NCI-H748 treated with DMSO at 0.1 percent for 48 hours (cell line): ENCODE results near the gene TMEM8B.

Experiments
- DNase-seq: peaks from one replicate; lab custom pipeline; 2025; lab: John Stamatoyannopoulos, UW

Gene TMEM8B

DNA sequence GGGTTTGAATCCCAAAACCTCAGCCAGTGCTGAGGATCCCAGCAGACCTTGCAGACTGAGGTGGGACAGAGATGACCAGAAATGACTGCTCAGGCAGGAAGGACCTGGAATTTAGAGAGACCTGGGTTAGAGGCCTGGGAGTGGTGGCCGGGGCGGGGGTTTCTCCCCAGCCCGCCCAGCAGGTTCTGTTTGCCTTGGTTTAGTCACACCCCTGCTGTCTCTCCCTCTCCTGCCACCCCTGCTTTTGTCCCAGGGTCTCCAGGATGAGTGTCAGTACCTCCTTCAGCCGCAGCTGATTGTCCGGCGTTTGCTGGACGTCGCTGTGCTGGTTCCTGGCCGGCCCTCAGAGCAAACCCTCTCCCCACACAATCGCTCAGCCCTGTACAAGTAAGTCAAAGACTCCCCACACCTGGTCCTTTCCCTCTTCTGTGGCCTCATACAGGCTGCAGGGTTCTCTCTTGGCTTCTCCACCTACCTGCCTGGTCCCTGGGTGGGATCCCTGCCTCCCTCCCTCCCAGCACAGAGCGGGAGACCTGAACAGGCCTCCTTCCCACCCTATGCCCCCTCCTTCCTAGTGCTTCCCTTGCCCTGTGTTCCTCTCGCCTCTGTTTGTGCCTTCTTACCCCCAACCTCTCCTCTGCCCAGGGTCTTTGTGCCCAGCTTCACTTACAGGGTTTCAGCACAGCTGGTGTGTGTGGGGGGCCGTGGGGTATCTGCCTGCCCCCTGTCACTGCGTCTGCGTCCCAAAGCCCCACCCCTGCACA is 12.0 kb downstream of the TMEM8B start:
- DNase-seq, result no peak

DNA sequence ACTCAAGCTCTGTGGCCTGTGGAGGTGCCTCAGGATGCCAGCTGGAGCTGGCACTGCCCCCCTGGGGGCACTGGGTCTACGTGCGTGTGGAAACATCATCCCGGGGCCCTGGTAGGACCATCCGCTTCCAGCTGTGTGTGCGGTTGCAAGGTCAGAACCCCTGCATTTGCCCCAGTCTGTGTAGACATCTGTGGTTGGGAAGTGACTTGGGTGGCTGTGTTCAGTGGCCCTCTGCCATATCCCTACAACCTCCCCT is 12.5 kb downstream of the TMEM8B start:
- no peak for DNase-seq

DNA sequence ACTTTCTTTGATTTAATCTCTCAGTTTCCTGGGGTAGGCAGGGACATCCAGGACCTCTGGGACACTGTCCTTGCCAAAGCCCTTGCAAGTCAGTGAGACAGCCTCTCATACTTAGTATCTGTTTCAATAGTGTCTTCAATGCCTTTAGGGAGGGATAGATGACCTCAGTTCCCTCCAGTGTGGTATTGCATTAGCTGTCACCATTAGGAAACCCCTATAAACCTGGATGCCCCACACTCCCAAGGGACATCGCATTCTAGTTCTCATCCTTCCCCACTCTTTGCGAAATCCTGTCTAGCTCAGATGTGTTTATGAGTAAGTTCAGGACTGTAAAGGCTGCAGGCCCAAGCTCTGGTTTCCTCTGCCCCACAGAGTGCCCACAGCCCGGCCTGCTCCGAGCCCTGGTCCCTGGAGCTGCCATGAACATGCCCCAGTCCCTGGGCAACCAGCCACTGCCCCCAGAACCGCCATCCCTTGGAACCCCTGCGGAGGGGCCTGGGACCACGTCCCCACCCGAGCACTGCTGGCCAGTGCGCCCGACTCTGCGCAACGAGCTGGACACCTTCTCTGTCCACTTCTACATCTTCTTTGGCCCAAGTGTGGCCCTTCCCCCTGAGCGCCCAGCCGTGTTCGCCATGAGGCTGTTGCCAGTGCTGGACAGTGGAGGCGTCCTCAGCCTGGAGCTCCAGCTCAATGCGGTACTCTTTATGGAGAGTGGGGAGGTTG is 13.2 kb downstream of the TMEM8B start:
- no peak for DNase-seq

DNA sequence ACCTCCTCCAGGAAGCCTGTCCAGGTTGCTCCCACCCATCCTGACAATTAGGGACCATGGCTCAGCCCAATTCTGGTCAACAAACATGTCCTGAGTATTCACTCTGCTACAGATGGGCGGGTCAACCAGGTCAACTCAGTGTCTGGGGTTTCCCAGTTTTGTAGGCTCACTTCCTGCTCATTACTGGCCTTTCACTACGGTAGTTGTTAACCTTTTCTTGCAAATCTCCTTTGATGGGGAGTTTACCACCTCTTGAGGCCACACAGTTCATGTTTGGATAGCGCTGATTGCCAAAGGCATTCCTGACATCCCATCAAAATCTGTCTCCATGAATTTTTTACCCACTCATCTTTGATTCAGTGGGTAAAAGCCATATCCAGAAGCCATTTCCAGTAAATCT is 13.8 kb downstream of the TMEM8B start:
- DNase-seq, result no peak

DNA sequence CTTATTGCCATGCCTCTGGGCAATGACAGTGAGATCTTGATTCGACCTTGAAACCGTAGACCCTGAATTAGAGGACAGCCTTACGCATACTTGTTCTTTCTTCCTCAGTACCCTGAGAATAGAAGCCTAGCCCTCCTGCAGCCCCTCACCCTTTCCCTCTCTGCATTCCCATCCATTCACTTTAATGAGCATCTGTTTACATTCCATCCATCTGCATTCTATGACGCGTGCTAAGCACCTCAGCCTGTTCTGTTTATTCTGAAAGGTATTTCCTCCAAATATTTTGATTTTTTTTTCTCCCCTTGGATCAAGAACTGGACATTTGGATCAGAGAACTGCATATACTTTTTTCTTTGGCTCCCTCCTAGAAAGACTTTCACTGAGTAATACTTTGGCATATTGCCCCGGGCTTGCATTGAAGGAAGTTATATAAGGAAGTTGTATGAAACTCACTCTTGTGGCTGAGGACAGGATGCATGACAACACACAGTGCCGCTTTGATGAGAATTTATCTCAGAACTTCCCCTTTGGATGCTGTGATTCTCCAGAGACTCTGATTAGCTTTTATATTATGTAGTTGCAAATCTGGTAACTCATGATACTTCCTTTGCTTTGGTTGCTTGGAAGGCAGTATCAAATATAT is 15.7 kb downstream of the TMEM8B start:
- DNase-seq, result no peak

DNA sequence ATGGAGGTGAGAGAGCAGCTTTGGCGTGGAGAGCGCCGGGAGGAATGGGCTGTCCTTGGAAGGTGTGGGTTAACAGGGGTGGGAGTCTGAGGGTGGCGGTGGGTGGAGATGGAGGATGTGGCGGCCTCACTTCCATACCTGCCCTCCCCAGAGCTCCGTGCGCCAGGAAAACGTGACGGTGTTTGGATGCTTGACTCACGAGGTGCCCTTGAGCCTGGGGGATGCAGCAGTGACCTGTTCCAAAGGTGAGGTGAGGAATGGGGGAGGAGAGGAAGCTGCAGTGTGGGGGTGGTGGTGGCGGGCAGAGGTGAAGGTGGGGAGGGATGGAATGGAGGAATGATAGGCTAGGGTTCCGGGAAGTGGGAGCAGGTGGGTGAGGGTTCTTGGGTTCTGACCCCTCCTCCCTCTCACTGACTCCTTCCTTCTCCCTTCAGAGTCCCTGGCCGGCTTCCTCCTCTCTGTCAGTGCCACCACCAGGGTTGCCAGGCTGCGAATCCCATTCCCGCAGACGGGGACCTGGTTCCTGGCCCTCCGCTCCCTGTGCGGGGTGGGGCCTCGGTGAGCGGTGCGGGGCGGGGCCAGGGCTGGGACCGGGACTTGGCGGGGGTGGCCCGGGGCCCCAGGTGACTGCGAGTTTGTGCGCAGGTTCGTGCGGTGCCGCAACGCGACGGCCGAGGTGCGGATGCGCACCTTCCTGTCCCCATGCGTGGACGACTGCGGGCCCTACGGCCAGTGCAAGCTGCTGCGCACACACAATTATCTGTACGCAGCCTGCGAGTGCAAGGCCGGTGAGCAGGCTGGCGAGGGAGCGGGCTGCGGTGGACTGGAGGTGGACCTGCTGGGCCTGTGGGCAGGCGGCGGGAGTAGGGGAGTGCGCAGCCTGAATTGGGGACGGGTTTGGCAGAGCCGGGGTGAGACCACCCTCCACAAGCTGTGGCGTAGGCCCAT is 17.1 kb downstream of the TMEM8B start:
- no peak for DNase-seq

DNA sequence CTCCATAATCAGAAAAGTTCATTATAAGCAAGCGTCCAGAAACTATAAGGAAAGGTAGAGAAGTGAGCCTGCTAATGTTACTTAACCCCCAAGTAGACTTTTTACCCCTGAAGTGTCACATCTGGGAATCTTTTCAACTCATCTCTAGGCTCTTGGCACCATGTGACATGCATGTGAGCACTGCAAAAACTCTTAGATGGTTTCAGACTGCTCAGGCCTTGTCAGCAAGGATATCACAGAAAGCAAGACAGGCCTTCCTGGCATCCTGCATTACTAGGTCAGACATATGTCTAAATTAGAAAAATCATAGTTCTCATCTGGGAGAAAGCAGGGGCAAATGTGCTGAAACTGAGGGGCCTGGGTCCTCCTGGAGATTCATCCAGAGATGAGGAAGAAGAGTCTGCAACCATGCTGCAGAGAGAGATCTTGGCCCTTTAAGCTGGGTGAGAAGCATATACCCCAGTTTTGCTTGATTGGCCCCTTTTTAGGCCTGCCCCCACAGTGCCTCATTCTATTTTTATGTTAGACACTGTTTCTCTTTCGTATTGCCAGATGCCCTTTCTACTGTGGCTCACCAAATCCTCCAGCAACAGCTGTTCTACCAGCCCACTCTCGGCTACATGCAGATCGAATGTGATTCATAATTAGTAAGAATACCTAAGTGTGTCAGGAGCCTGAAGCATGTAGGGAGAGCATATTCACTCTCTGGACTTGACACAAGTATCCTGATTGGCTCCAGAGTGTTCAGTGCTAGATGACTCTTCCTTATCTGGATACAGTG is 19.0 kb downstream of the TMEM8B start:
- no peak for DNase-seq

DNA sequence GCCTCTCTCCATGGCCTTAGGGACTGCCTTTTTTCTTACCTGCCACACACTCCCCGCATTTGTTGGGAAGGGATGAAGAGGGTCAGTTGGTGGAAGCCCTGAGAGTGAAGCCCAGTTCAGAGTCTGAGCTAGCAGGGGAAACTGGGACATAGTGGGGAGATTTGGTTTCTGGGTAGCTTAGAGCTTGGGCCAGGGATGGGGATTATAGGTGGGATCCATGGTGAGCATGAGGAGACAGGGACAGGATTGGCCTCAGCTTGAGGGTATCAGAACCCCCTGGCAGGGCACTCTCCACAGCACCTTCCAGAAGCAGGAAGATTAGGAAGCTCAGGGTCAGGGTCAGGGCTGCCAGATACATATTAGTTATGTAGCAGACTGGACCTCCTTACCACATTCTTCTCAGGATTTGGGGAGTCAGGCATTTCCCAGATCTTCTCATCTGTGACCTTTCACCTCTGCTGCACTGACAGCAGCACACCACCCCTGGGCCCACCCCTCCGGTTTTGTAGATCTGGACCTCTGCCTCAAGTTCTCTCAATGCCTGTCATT is 23.3 kb downstream of the TMEM8B start:
- no peak for DNase-seq

DNA sequence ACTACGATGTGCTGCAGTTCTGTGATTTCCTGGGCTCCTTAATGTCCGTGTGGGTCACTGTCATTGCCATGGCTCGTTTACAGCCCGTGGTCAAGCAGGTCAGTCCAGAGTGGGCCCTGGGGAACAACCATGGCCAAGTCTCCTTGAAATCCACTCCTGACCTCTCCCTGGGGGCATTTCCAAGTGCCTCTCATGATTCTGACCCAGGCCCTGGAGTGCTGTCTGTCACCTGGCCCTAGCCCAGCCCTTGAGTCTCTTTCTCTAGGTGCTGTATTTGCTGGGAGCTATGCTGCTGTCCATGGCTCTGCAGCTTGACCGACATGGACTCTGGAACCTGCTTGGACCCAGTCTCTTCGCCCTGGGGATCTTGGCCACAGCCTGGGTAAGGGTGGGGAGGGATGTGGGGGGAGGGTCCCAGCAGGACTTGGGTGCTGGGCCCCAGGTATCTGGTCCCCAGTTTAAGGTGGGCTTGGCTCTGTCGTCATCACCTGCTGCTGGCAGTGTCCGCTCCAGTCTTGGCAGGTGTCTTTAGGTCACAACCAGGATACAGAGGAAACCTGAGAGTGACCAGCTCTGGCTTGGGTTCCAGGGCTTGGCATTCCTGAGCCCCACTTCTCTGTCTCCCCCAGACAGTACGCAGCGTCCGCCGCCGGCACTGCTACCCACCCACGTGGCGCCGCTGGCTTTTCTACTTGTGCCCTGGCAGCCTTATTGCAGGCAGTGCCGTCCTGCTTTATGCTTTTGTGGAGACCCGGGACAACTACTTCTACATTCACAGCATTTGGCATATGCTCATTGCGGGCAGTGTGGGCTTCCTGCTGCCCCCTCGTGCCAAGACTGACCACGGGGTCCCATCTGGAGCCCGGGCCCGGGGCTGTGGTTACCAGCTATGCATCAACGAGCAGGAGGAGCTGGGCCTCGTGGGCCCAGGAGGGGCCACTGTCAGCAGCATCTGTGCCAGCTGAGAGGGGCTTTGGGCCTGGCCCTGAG is 24.1 kb downstream of the TMEM8B start:
- no peak for DNase-seq

DNA sequence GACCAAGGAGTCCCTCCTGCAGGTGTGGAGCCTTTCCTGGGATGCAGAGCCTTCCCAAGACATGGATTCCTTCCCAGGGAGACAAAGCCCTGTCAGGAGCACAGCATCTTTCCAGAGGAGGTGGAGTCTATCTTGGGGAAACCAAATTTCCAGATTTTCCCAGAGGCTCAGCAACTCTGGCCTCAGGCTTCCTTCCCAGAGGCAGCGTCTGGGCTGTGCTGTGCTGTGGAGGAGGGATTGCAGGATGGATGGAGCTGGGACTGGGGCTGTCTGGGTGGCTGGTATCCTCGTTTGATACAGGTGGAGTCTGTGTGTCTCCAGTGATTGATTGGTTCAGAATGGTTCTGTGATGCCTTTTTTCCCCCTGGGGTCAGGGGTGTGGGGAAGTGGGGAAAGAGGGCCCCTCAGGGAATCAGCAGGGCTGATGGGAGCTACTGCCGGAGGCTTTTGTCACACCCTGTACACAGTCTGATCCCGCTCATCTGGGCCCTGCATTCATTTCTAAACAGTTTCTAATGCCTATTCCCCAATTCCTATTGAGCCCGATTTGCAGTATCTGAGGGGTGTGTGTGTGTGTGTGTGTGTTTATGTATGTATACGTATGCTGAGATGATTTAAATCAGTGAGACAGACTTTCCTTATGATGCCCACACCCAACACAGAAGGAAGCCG is 25.2 kb downstream of the TMEM8B start:
- no peak for DNase-seq

DNA sequence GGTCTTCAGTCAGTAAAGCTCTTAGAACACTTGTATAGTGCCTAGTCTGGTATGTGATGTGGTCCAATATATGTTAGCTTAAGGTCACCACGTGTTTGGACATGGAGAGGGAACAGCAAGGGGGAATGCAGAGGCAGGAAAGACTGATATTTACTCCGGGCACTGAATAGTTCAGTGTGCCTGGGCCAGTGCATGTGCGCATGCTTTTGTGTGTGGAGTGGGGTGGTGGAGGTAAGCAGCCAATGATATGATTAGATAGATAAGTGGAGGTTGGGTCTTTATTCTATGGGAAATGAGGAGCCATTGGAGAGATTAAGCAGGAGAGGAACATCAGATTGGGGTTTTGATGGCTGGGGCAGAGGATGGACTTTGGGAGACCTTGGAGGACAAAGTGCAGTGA is 27.2 kb downstream of the TMEM8B start:
- no peak for DNase-seq

DNA sequence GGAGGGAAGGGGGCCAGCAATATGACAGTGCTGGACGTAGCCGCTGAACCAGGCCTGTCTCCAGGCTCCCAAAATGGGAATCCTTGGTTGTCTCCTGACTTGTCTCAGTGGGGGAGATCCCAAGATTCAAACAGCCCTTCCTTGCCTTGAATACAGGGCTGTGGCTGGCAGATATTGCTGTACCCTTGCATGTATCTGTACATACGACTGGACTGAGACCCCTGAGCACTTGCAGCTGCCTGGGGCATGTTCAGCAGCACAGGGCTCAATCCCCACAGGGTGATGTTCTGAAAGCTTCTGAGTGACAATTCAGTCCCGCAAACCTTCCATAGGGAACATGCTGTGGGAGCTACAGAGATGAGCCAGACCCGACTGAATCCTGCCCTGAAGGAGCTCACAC is 27.9 kb downstream of the TMEM8B start:
- DNase-seq, result no peak

DNA sequence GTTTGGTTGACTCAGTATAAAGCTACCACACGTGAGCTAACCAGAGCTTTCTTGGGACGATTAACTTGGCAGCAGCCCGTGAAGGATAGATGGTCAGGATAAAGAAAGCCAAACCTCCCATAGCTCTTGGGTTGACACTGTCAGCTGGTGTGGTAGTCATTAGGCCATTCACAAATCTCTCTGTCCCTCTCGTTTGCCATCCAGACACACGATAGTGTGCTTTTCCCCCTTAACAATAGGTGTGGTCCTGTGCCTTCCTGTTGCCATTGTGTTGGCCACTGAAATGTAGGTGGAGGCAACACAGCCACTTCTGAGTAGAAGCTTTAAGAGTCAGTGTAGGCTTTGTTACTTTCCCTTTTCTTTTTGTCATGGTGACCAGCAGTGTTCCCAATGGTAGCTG is 29.4 kb downstream of the TMEM8B start:
- DNase-seq, result no peak

DNA sequence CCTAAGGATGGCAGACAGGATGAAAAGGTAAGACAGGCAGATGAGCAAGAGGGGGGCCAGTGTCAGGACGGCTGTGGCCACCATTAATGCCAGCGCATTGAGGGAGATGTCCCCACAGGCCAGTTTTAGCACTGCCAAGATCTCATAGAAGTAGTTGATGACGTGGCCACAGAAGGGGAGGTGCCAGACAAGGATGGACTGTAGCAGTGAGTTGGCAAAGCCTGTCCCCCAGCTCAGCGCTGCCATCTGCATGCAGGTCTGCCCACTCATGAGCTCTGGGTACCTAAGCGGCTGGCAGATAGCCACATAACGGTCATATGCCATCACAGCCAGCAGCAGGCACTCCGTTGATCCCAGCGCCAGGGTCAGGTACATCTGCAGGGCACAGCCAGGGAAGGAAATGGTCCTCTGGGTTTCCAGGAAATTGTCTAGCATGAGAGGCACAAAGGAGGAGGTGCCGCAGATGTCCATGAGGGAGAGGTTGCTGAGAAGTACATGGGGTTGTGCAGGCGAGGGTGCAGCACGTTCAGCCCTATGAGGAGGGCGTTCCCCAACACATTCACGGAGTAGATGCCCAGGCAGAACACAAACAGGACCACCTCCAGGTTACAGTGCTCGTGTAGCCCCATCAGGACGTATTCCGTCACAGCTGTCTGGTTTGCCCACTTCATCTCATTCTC is 30.4 kb downstream of the TMEM8B start:
- DNase-seq, result no peak

DNA sequence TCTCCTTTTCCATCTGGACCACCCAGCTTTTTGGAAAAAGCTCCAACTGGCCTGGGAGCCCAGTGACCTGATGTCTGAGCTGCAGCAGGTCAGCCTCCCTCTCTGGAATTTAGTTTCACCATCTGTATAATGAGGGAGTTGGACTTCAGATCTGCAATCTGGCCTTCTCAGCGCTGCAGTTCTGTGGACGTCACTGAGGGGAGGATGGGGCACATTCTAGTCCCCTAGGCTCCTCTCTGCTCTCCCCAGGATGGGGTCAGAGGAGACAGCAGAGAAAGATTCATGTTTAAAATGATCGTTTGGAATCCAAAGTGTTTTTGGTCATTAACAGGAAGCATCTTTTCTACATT is 30.9 kb downstream of the TMEM8B start:
- DNase-seq, result no peak

DNA sequence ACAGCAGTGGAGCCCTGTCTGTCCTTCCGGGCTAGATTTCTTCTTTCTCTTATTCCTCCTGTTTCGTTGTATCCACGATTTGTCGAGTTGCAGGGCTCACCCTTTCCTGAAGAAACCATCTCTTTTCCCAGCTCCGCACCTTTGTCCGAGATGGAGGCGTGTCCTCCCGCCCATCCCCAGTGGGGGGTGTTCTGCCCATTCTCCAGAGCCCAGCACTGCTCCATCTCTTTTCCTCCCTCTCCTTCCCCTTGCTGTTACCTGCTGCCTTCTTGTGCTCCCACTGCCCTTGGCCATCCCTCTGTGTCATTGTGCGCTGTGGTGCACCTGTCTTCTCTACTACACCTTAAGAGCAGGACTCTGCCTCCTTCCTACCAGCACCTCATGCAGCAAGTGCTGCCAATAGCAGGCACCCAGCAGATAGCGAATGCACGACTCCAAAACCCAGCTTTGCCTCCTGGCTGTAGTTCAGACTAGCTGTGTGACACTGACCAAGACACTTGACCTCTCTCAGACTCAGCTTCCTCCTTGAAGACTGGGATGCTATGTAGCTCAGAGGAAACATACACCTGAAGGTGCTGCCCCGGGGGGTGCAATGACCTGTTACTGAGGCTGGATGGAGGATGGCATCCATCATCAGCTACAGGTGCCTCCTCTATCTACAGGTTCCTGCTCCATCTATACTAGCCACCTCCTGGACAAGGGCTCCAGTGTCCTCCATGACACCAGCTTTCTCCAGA is 32.3 kb downstream of the TMEM8B start:
- no peak for DNase-seq

DNA sequence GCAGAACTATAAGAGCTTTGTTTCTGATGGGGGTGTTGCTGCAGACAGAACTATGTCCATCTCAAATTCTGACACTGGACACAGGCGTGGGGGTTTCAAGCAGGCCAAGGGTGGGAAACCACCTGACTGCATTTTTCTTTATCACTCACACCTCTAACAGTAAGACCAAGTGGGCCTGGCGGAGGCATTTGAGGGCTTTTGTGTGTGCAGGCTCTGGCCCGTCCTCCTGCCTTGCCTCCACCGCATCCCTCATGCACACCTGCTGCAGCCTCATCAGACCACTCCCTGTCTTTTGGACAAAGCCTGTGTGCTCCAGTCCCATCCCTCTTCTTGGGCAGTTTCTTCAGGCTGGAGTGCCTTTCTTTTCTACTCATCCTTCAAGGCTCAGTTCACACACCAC is 33.3 kb downstream of the TMEM8B start:
- DNase-seq, result no peak

DNA sequence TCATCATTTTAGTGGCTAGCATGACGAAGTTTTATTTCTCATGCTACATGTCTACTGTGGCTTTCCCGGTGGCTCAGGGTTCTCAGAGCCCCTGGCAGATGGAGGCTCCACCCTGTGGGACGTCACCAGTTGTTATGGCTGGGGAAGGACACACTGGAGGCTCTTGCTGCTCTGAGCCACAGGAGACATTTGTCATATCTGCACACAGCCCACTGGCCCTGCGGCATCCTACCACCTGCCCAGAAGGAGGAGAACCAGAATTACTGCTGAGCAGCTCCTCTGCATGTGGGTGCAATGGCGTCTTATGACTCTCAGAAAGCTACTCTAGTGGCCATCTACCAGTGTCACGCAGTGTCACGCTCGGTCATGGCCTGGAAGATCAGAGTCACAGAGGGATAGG is 34.6 kb downstream of the TMEM8B start:
- DNase-seq, result no peak
